GM18873 (cell line): Measurements from ENCODE around the gene FERMT1.

Source experiments
- ATAC-seq: cut with Tn5 transposase; IDR thresholded peaks from one replicate; pipeline ENCODE4 v1.9.1; 2021; ENCODE audit warnings: mild to moderate bottlenecking, moderate library complexity, moderate number of reproducible peaks; ENCODE audit not compliant: unreplicated experiment, low FRiP score

Gene FERMT1, protein sequence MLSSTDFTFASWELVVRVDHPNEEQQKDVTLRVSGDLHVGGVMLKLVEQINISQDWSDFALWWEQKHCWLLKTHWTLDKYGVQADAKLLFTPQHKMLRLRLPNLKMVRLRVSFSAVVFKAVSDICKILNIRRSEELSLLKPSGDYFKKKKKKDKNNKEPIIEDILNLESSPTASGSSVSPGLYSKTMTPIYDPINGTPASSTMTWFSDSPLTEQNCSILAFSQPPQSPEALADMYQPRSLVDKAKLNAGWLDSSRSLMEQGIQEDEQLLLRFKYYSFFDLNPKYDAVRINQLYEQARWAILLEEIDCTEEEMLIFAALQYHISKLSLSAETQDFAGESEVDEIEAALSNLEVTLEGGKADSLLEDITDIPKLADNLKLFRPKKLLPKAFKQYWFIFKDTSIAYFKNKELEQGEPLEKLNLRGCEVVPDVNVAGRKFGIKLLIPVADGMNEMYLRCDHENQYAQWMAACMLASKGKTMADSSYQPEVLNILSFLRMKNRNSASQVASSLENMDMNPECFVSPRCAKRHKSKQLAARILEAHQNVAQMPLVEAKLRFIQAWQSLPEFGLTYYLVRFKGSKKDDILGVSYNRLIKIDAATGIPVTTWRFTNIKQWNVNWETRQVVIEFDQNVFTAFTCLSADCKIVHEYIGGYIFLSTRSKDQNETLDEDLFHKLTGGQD

GRCh38 chr20:6122873-6123648 is at the start of gene FERMT1:
FERMT1 (minus strand) TSS chr20:6123030; CDS start chr20:6119554, 3,476 bp downstream.
- peak; percentile 75 for ATAC-seq

GRCh38 chr20:6169251-6169650 is 46.4 kb upstream of the FERMT1 start:
- no peak for ATAC-seq

DNA sequence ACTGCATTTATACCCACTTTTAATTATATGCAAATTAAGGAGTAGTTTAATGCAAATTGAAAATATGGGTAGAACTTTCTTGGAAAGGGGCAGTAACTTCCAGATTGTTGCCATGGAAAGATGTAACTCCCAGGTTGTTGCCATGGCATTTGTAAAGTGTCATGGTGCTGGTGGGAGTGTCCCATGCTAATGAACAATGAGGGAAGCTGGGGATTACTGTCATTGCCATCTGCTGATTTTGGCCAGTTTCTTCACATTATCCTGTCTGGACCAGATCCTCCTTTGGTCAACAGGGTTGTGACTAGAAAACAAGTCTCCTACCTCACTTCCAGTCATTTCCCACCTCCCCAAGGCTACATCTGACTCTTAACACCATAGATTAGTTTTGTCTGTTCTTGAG is 45.4 kb upstream of the FERMT1 start:
- ATAC-seq = no peak

GRCh38 chr20:6165346-6165745 is 42.5 kb upstream of the FERMT1 start:
- ATAC-seq = no peak

- no peak for ATAC-seq
Observed at GRCh38 chr20:6164421-6165341, 41.9 kb upstream of the FERMT1 start.

GRCh38 chr20:6160736-6161135 is 37.9 kb upstream of the FERMT1 start:
- ATAC-seq = no peak

DNA sequence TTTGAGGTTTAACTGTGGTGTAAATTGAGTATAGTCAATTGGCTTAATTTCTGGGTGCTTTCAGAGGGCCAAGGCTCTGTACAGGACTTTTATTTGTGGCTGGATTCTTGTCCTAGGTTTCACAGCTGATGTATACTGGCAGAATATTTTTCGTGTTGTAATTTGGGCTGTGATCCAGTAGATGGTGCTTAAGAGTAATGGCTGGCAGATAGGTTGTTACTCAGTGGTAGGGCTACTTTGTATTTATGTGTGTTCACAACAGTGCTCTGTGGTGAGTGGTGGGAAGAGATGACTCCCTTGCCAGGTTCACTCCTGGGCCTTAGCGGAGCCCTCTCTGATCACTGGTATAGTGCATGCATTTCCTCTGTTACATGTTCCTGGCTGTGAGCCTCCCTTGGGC is 34.5 kb upstream of the FERMT1 start:
- no peak for ATAC-seq

GRCh38 chr20:6152777-6153176 is 29.9 kb upstream of the FERMT1 start:
- ATAC-seq = no peak

GRCh38 chr20:6148073-6148472 is 25.2 kb upstream of the FERMT1 start:
- ATAC-seq = no peak

DNA sequence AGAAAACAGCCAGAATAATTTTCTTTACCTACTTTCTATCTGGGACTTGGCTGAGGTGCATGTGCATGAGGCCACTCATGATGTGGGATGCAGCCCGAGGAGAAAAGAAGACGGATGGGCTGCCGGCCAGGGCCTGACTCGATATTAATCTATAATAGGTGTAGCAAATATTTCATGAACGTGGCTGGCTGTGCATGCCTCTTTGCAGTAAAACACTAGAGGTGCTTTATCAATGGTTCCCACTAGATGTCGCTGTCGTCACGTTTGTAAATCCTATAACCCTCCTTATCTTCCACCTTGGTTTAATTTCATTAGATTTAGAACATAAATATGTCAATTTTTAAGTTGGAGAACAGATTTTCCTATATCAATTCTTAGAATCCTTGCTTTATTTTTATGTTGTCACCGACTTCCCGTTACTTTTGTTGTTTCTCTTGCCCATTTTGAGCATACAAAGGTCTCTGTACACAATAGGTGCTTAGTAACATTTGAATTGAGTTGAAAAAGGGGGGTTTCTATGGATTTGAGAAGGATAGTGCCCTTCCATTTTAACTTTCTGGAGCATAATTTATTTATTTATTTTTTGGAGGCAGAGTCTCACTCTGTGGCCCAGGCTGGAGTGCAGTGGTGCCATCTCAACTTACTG is 19.6 kb upstream of the FERMT1 start:
- ATAC-seq = no peak

- no peak for ATAC-seq
Observed at GRCh38 chr20:6140947-6141346, 18.1 kb upstream of the FERMT1 start.

- ATAC-seq = no peak
Observed at GRCh38 chr20:6135347-6135746, 12.5 kb upstream of the FERMT1 start.

GRCh38 chr20:6134592-6134991 is 11.8 kb upstream of the FERMT1 start:
- no peak for ATAC-seq

GRCh38 chr20:6130045-6130444 is 7.2 kb upstream of the FERMT1 start:
- ATAC-seq = no peak

DNA sequence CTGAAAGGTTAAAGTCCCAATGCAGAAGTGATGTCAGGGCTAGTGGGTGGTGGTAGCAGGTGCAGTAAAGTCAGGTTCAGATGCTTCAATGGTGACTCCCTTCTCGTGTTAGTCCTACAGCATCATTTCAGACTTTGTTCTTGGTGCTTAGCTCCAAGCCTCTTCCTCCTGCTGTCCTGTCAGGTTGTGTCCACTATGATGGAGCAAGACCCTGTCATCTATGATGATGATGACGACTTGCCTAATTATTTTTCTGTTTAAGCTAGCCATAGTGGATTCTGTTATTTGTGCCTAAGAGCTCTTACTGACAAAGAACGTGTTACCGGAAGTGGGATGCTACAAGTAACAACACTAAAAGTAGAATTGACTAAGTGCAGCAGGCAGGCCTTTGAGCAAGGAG is 5.0 kb upstream of the FERMT1 start:
- ATAC-seq = no peak

DNA sequence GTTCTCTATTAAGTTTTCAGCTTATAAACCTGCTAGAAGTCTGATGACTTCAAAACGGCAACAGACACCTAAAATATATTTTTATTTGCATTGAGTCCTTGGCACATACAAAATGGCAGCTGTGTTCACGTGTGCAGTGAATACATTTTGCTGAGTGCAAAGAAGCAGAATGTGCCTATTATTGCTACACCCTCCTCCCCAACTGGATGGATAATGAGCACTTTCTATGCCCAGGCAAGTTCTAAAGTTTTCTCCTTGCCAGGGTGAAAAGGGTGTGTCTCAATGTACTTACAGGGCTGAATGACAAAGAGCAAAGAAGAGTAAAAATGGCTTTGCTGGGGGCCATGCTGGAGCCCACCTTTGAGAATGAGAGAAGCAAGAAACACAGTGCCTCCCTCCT is 4.0 kb upstream of the FERMT1 start:
- no peak for ATAC-seq

GRCh38 chr20:6123649-6124014 is 802 bp upstream of the FERMT1 start:
- no peak for ATAC-seq

- no peak for ATAC-seq
Observed at GRCh38 chr20:6122111-6122872, 538 bp downstream of the FERMT1 start.

DNA sequence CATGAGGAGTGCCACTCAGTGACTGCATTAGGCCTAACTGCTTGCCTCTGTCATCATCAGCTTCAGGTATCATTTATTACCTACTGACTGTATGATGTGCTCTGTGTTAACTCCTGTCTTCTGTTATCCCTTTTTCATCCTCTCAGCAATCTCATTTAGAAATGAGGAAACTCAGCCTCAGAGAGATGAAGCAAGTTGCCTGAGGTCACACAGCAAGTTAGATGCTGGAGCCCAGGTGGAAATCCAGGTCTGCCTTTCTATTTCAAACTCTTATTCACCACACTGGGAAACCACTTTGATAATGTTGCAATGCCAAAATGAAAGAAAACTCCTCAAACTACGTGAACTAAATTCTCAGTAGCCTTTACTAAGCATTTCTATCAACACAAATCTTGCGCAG is 1.3 kb downstream of the FERMT1 start:
- ATAC-seq = no peak
